Measurements from ENCODE around the gene MYO18B.

Gene MYO18B

GRCh38 chr22:25911243-25911972, 169.4 kb downstream of the MYO18B start:
- DNase-seq: no peak

GRCh38 chr22:25919452-25919851, 177.5 kb downstream of the MYO18B start:
- DNase-seq: no peak

- DNase-seq: no peak
Measured at GRCh38 chr22:25922141-25922540, 180.2 kb downstream of the MYO18B start.

GRCh38 chr22:25923914-25924313, 181.9 kb downstream of the MYO18B start:
- DNase-seq: no peak

GRCh38 chr22:25928038-25928437, 186.1 kb downstream of the MYO18B start:
- DNase-seq: no peak

GRCh38 chr22:25929321-25929878, 187.4 kb downstream of the MYO18B start:
- DNase-seq: no peak

- no peak for DNase-seq
Measured at GRCh38 chr22:25930083-25930482, 188.1 kb downstream of the MYO18B start.

- DNase-seq: no peak
Measured at GRCh38 chr22:25930788-25931310, 188.9 kb downstream of the MYO18B start.

- no peak for DNase-seq
Measured at GRCh38 chr22:25933158-25933788, 191.3 kb downstream of the MYO18B start.

- no peak for DNase-seq
Measured at GRCh38 chr22:25935266-25936058, 193.5 kb downstream of the MYO18B start.

GRCh38 chr22:25938151-25938550, 196.2 kb downstream of the MYO18B start:
- no peak for DNase-seq

- no peak for DNase-seq
Measured at GRCh38 chr22:25939384-25939783, 197.4 kb downstream of the MYO18B start.

- no peak for DNase-seq
Measured at GRCh38 chr22:25940479-25940878, 198.5 kb downstream of the MYO18B start.

- no peak for DNase-seq
Measured at GRCh38 chr22:25941365-25941960, 199.5 kb downstream of the MYO18B start.

GRCh38 chr22:25942115-25942855, 200.3 kb downstream of the MYO18B start:
- no peak for DNase-seq

- no peak for DNase-seq
Measured at GRCh38 chr22:25942856-25943411, 200.9 kb downstream of the MYO18B start.

GRCh38 chr22:25950111-25950510, 208.1 kb downstream of the MYO18B start:
- DNase-seq: no peak

GRCh38 chr22:25953276-25953675, 211.3 kb downstream of the MYO18B start:
- DNase-seq: no peak

- no peak for DNase-seq
Measured at GRCh38 chr22:25953919-25954318, 211.9 kb downstream of the MYO18B start.

- no peak for DNase-seq
Measured at GRCh38 chr22:25955323-25955722, 213.3 kb downstream of the MYO18B start.

GRCh38 chr22:25956801-25957200, 214.8 kb downstream of the MYO18B start:
- DNase-seq: no peak

Measured in activated T-cell treated with anti-CD3 and anti-CD28 coated beads for 4 hours (primary cell).